Fibroblast of peridontal ligament (primary cell): Measurements from ENCODE around the gene PPP5C.
"Not testable (repeated sequence)": the region's sequence is repeated elsewhere in the genome, so short reads cannot be mapped to it uniquely, and the experiment has no call there.

ENCODE experiments used
- DNase-seq: peaks from one replicate; pipeline ENCODE4 v3.0.0-alpha.2; 2010; ENCODE audit errors: extremely low read depth

The PPP5C gene

DNA sequence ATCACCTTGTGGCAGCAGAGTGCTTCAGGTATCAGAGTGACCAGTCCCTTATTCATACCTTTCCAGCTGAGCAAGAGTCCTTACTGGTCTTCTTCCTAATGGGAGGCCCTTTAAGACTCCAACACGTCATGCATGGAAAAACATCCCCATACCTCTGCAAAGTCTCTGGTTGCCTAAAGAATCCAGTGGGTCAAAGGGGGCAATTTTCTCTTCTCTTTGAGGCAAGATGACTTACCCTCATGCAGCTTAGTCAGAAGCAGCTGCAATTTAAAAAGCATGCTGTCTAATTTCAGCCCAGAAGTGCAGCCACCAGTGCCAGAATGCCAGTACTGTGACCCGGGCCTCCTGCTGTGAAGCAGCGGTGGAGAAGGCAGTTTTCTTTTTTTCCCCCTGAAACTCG lies 18.7 kb downstream of the PPP5C start:
- no peak for DNase-seq

GRCh38 chr19:46366620-46367292 lies 19.9 kb downstream of the PPP5C start:
- DNase-seq: no peak

DNA sequence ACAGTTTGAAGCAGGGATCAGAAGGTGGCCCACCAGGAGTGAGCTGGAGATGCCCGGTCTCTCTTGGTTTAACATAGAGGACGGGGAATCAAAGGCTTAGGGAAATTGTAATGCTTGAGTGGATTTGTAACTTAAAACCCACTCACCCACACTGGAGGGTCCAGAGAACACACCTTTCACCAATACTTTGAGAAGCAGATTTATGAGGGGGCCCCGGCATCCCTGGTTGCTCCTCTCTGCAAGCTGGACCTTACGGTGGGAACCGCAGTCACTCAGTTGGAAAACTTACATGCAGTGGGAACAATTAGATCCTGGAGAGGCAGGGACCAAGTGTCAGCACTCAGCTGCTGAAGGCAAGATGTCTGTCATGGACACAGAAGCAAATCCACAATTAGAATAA lies 20.5 kb downstream of the PPP5C start:
- no peak for DNase-seq

DNA sequence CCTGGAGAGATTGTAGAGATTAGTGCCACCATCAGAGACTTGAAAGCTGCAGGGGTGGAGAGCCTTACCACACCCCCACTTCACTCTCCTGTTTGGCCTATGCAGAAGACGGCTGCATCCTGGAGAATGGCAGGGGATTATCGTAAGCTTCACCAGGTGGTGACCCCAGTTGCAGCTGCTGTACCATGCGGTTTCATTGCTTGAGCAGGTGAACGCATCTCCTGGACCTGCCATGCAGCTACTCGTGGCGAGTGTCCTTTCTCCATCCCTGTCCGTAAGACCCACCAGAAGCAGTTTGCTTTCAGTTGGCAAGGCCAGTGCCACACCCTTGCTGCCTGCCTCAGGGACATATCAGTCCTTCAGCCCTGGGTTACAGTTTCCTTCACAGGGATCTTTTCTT lies 21.2 kb downstream of the PPP5C start:
- DNase-seq: no peak

GRCh38 chr19:46369817-46370216 lies 22.9 kb downstream of the PPP5C start:
- no peak for DNase-seq

DNA sequence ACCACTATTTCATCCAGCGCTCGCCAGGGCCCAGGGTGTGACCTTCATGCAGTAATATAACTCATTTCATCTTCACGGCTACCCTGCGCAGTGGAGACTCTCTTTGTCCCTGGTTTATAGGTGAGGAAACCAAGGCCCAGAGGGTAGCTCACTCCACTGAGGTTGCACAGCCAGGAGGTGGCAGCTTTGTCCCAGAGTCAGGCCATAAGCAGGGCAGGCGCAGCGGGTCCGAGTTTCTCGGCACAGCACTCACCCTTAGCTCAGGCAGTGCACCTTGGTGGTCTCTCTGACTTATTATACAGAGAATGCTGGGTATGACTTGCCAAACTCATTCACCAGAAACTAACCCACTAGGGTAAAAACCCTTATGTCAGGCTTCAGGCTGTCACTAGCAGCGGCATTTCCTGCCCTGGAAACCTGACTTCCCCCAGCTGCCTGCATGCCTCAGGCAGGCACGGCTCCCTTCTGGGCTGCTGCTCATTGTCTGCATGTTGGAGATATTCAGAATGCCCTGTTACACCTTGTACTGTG lies 24.5 kb downstream of the PPP5C start:
- DNase-seq: no peak

GRCh38 chr19:46372901-46373490 lies 26.1 kb downstream of the PPP5C start:
- no peak for DNase-seq

DNA sequence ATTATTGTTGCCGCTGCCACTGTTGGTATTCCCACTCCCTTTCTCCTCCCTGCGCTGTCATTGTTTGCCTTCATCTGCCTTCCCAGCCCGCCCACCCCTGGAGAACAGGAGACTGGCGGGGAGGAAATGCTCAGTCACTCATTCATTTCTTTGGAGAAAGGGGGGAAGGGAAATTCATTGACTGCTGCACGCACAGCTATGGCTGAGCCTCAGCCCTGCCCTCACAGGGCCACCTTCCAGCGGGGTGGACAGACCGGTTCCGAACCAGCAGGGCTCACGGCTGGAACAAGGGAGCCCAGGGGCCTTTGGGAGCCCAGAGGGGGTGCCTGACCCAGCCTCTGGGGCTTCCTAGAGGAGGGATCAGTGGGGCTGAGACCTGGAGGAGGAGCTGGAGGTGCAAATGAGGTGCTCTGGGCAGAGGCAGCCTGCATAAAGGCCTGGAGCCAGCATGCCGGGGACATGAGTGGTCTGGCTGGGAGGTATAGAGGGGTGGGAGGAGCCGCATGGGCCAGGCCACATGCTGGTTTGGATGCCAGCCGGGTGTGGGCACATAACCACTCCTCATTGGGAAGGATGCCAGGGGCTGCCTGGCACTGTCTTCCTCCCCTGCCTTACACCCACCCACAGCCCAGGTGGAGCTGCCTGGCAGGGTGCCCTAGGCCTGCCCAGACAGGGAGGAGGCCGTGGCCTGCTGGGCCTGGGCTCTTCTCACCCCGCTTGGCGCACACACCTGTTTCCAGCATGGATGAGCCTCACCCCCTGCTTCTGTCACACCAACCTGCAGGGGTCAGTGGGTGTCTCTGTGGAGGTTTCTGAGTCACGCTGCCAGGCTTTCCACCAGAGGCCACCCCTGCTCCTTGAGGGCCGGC lies 26.8 kb downstream of the PPP5C start:
- peak; percentile 21 for DNase-seq

- no peak for DNase-seq
These were observed 27.9 kb downstream of the PPP5C start for GRCh38 chr19:46374536-46375475.

DNA sequence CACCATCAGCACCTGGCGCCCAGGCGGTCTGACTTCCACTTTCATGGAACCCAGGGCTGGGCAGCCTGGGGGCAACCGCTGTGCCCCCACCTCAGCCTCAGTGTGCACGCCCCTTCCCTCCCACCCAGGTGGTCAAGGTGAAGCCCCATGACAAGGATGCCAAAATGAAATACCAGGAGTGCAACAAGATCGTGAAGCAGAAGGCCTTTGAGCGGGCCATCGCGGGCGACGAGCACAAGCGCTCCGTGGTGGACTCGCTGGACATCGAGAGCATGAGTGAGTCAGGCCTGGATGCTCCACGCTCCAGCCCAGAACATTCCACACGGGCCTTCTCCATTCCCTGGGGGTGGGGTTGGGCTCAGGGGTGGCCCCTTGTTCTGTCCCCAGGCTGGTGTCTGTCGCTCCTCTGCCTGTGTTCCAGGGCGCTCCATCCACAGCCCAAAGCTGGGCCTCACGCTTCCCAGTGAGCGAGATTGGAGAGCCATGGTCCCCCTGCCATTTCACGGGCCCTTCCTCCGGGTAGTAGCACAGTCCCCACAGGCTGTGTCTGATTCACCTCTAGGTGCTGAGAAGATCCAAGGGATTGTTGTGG lies 28.7 kb downstream of the PPP5C start:
- DNase-seq: not testable (repeated sequence)

DNA sequence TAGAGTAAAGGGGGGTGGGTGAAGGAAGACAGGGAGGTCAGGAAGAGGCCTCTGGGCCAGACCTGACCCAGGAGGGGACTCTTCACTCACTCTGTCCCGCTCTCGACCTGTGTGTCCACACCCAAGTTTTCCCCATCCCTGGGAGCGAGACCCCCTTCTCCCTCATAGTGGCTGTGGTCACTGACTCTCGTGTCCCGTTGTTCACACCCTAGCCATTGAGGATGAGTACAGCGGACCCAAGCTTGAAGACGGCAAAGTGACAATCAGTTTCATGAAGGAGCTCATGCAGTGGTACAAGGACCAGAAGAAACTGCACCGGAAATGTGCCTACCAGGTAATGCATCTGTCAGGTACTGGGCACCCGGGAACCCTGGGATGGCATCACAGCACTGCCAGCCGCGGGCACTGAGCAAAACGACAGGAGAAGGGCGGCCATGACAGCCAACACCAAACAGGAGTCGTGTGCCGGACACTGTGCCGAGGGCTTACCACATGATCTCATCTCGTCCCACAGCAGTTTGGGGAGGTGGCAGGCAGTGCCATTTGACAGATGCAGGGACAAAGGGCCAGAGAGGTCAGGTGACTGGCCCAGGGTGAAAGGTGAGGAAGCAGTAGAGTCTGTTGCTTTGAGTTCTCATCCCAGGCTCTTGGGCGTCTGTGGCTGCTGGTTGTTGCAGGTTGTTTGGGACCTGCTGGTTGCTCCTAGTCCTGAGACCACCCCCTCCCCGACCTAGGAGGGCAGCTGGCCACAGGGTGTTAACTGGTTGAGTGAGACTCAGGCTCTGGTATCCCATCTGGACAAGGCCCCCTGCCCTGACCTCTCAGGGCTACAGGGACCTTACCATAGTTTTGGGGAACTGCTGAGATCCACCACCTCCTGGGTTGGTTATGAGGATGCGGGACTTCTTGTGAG lies 29.6 kb downstream of the PPP5C start:
- DNase-seq: no peak

DNA sequence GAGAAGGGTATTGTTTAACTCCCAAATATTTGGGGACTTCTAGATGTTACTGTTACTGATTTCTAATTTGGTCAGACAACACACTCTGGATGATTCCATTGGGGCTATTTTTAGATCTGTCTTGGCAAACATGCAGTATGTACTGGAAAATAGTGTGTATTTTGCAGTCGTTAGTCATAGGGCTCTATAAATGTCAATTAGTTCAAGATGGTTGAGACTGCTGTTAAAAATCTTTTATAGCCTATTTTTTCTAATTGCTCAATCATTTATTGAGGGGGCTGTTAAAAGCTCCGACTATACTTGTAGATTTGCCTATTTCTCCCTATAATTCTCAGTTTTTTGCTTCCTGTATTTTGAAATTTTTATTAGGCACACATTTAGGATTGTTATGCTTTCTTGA lies 31.4 kb downstream of the PPP5C start:
- DNase-seq: peak; percentile 94

DNA sequence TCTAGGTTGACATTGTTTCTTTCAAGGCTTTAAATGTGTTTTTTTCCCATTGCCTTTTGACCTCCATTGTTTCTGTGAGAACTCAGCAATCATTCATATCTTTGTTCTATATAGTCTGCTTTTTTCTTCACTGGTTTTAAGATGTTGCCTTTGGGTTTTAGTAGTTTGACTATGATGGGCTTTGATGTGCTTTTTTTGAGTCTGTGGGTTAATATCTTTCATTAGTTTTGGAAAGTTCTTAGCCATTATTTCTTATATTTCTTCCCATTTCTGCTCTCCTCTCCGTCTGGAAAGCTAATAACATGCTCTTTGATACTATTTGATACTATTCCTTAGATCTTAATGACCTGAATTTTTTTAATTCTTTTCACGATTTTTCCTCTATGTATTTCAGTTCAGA lies 33.8 kb downstream of the PPP5C start:
- DNase-seq: no peak

DNA sequence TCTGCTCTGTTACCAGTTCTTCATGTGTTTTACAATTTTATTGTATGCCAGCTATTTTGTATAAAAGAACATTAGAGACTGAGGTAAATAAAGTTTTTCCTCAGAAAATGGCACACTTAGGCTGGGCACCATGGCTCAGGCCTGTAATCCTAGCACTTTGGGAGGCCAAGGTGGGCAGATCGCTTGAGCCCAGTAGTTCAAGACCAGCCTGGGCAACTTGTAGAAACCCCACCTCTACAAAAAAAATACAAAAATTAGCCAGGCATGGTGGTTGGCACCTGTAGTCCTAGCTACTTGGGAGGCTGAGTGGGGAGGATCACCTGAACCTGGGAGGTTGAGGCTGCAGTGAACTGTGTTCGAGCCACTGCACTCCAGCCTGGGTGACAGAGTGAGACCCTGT lies 34.5 kb downstream of the PPP5C start:
- no peak for DNase-seq

DNA sequence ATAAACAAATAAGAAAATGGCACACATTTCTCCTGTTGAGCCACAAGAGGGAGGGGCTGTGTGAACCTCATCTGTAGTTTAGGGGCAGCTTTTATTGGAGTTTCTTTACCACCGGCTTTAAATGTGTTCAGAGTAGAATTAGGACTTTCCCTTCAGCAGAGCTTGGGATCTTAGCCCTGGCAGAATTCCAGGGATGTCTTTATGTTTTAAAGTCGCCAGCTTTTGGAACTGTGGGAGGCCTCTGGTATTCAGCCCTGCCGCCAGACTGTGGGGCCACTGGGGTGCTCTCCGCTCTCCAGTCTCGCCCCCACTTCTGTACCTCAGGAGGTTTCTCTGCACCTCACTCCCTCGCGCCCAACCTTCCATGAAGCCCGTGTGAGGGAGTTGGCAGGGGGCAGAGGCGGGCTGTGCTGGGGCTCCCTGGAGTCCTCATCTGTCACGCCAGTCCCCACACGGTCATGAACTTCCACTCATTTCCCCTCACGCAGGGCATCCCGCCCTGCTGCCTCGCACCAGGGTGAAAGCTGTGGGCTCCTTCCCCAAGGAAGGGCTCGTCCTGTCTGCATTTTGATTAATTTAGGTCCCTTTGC lies 35.0 kb downstream of the PPP5C start:
- DNase-seq: no peak

DNA sequence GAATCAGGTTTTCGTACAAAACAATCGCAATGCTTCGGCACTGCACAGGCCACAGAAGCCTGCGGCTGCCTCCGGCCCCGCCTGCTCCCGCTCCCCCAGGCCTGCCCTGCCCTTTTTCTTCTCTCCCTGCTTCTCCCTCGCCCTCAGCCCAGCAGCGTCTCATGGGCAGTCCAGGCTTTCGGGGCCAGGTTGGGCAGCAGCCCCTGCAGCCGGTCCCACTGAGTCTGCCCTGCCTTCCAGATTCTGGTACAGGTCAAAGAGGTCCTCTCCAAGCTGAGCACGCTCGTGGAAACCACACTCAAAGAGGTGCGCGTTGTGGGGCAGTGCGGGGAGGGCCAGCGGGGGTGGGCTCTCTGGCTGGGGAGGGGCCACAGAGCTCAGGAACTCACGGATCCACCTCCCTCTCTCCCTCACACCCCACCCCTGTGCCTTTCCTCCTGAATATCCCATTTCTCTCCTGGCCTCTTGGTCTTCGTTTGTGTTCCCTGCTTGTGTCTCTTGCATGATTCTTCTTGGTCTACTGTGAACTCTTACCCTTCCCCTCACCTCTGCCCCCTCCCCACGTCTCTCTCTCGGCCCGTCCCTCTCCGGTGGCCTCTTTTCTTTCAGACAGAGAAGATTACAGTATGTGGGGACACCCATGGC lies 36.4 kb downstream of the PPP5C start:
- DNase-seq: no peak

DNA sequence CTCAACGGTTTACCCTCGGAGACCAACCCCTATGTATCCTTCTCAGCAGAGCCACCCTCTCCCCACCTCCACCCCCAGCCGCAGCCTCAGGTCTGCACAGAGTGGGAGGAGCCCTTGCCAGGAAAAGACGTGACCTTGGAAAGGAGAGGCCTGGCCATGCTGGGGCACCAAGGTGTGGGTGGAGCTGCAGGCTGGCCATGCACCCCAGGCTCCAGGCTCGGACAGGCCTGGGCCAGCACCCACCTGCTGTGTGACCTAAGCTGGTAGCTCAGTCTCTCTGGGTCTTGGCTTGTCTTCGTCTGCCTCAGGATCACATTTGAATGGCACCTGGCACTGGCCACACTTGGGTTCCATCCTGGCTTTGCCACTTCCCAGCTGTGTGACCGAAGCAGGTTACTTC lies 37.0 kb downstream of the PPP5C start:
- no peak for DNase-seq

DNA sequence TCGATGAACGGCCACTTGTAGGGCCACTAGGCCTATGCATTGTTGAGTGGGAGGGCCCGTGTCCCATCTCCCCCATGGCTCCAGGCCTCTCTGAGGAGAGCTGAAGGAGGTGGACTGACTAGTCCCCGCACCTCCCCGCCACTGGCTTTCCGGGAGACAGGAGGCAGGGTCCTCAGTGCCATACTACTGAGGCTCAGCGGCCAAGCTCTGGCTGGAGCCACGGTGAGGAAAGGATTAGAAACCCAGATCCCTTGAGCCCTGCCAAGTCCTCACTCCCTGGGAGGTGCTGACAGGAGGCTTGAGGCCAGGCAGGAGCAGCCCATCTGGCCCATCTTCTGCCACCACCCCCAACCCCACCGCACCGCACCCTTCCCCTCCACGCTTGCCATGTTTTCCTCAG lies 37.5 kb downstream of the PPP5C start:
- no peak for DNase-seq

DNA sequence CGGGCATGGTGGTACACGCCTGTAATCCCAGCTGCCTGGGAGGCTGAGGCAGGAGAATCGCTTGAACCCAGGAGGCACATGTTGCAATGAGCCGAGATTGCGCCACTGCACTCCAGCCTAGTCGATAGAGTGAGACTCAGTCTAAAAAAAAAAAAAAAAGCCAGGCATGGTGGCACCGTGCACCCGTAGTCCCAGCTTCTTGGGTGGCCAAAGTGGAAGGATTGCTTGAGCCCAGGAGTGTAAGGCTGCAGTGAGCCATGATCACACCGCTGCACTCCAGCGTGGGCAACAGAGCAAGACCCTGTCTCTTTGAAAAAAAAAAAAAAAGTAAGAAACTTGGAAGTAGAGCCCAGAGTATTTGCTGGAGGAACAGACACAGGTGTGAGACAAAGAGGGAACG lies 38.7 kb downstream of the PPP5C start:
- no peak for DNase-seq
